Osteoblast (primary cell): ENCODE results near the gene TERT. TPM values are rescaled to one million over a fixed set of nuclear protein-coding genes. Genes with fewer than 3 reads are reported as not detected.

Experiments
- DNase-seq: peaks from one replicate; pipeline ENCODE4 v3.0.0; 2011; ENCODE audit warnings: low spot score, mixed read lengths; ENCODE audit not compliant: insufficient read length; ENCODE audit errors: missing footprints
- H2AFZ ChIP-seq: 2 replicates; pipeline ENCODE4 v1.6.0; 2011; ENCODE audit warnings: mild to moderate bottlenecking, low read length
- H3K27ac ChIP-seq: 2 replicates; pipeline ENCODE4 v1.5.1; 2011; ENCODE audit warnings: mild to moderate bottlenecking, low read depth, low read length, moderate library complexity
- H3K27me3 ChIP-seq: 2 replicates; pipeline ENCODE4 v1.6.0; 2012; ENCODE audit warnings: mild to moderate bottlenecking, control low read depth, inconsistent platforms, low read length, moderate library complexity; ENCODE audit not compliant: insufficient read depth
- H3K36me3 ChIP-seq: 2 replicates; pipeline ENCODE4 v1.5.1; 2011; ENCODE audit warnings: mild to moderate bottlenecking, low read length, control low read depth, moderate library complexity; ENCODE audit not compliant: insufficient read depth
- H3K4me1 ChIP-seq: 2 replicates; pipeline ENCODE4 v1.5.1; 2011; ENCODE audit warnings: mild to moderate bottlenecking, low read length, control low read depth, moderate library complexity; ENCODE audit not compliant: insufficient read depth
- H3K4me2 ChIP-seq: 2 replicates; pipeline ENCODE4 v1.6.0; 2011; ENCODE audit warnings: mild to moderate bottlenecking, low read length; ENCODE audit not compliant: insufficient read depth
- H3K4me3 ChIP-seq: fragments of 200-600 bp; sonication (generic); 3 replicates; pipeline ENCODE4 v1.5.1; 2012; ENCODE audit warnings: mild to moderate bottlenecking, low read length, inconsistent platforms; ENCODE audit not compliant: insufficient read depth
- H3K79me2 ChIP-seq: 2 replicates; pipeline ENCODE4 v1.6.0; 2012; ENCODE audit warnings: mild to moderate bottlenecking, low read length, control low read depth, inconsistent platforms; ENCODE audit not compliant: insufficient read depth
- H3K9me3 ChIP-seq: 2 replicates; pipeline ENCODE4 v1.5.1; 2011; ENCODE audit warnings: low read depth, low read length, control low read depth
- H4K20me1 ChIP-seq: 2 replicates; pipeline ENCODE4 v1.6.0; 2012; ENCODE audit warnings: mild to moderate bottlenecking, low read length, control low read depth; ENCODE audit not compliant: insufficient read depth
- CTCF ChIP-seq: IDR thresholded peaks from 2 replicates; pipeline ENCODE4 v1.5.1; 2011; ENCODE audit warnings: mild to moderate bottlenecking, low read depth, low read length, moderate library complexity; ENCODE audit errors: extremely low read depth
- total RNA-seq: library from RNA; depleted of rRNA; stranded (reverse); fragments of >200 nt; gene quantifications from 2 replicates; pipeline ENCODE4 v1.2.3, GENCODE V29; 2012

The TERT gene
- total RNA-seq, 1 donor: not detected

DNA sequence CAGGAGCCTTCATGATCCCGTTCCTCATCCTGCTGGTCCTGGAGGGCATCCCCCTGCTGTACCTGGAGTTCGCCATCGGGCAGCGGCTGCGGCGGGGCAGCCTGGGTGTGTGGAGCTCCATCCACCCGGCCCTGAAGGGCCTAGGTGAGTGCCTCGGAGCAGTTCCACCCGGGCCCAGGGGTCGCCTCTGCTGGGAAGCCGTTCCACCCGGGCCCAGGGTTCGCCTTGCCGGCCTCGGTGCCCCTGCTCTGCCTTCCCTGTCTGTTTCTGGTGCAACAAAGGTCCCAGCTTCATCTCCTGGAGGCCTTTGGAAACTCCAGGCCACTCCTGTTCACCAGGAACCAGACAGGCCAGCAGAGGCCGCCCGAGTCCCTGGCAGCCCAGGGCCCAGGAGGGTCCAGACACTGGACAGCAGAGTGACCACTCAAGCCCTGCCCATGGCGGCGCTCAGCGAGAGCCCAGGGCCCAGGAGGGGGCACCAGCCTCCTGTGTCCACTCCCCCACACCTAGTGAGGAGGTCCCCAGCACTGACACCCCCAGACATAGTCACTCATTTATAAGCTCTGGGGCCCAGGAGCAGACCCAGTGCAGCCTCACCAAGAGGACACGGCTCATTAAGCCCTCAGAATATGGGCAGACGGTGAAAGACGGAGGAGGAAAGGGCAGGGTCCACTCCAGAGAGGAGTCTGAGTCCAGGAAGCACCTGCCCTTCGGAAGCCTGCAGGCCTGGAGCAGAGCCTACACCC is 86.0 kb downstream of the TERT start:
- Histone ChIP-seq H3K4me2 (no peak overlapping the region), H3K9me3 (no peaks in the 10 kb centered on the region), H3K27ac (no peak overlapping the region), H3K36me3 (no peaks in the 10 kb centered on the region), H3K79me2 (no peaks in the 10 kb centered on the region), H4K20me1 (no peaks in the 10 kb centered on the region), H3K4me3 (no peak overlapping the region), H2AFZ (no peak overlapping the region), H3K4me1 (no peaks in the 10 kb centered on the region), H3K27me3 (peaks cover 6% of the 10 kb centered on the region)
- TF ChIP-seq CTCF: peak; percentile 44
- DNase-seq: peak; percentile 96

DNA sequence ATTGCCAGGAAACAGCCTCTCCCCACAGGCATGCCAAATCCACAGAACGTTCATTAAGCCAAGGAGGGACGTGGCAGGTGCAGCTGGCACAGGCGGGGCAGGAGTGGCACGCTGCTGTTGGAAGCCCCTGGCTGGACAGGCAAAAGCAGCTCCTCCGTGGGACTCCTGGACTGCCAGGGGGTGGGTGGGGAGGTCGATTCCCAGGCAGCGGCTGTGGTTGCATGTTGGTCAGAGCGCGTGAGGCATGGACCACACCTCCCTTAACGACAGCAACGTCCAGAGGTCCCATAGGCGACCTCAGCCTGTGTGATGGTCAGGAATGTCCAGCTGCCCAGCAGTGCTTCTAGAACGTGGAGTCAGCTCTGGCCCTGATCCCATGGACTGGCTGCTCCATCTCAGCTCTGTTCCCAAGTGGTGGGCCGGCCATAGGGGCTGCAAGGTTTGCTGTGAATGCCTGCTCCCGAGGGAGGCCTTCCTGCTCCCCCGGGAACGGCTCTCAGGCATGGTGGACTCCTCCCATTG is 86.6 kb downstream of the TERT start:
- peaks cover 6% of the 10 kb centered on the region for H3K27me3 ChIP-seq
- no peaks in the 10 kb centered on the region for H3K79me2 ChIP-seq
- H3K4me1 ChIP-seq: no peaks in the 10 kb centered on the region
- no peak overlapping the region for H3K4me3 ChIP-seq
- no peaks in the 10 kb centered on the region for H3K36me3 ChIP-seq
- no peak overlapping the region for H3K27ac ChIP-seq
- no peak overlapping the region for H3K4me2 ChIP-seq
- DNase-seq: no peak
- H4K20me1 ChIP-seq: no peaks in the 10 kb centered on the region
- no peak overlapping the region for H2AFZ ChIP-seq
- no peaks in the 10 kb centered on the region for H3K9me3 ChIP-seq
- TF ChIP-seq CTCF: no peak

DNA sequence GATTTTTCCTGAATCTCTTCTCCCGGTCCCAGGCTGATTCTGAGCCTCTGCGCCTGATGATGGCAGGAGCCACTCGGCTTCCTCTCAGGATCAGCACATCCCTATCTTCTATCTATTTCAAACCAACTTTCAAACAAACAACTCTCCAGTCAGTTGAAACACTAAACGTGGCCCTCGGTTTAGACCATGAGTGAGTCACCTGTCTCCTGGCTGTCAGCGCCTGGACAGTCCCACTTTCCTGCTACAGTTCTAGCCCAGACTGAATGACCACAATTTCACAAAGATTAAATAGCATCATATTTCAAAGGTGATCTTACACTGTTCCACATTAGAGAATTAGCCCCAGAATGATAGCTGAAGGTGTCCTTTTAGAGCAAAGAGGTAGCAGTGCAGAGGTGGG is 87.3 kb downstream of the TERT start:
- Histone ChIP-seq H3K4me2 (no peak overlapping the region), H4K20me1 (no peaks in the 10 kb centered on the region), H3K4me3 (no peak overlapping the region), H3K4me1 (no peaks in the 10 kb centered on the region), H3K36me3 (no peaks in the 10 kb centered on the region), H3K9me3 (no peaks in the 10 kb centered on the region), H2AFZ (no peak overlapping the region), H3K79me2 (no peaks in the 10 kb centered on the region), H3K27me3 (peaks cover 6% of the 10 kb centered on the region), H3K27ac (no peak overlapping the region)
- DNase-seq: no peak
- TF ChIP-seq CTCF: no peak

- H3K4me2 ChIP-seq: no peak overlapping the region
- no peak for DNase-seq
- TF ChIP-seq CTCF: no peak
- H2AFZ ChIP-seq: no peak overlapping the region
- H3K36me3 ChIP-seq: no peaks in the 10 kb centered on the region
- H3K4me3 ChIP-seq: no peak overlapping the region
- H4K20me1 ChIP-seq: no peaks in the 10 kb centered on the region
- no peak overlapping the region for H3K27ac ChIP-seq
- no peaks in the 10 kb centered on the region for H3K79me2 ChIP-seq
- H3K27me3 ChIP-seq: peaks cover 6% of the 10 kb centered on the region
- no peaks in the 10 kb centered on the region for H3K9me3 ChIP-seq
- H3K4me1 ChIP-seq: no peaks in the 10 kb centered on the region
Measured at GRCh38 chr5:1206521-1207412, 88.1 kb downstream of the TERT start.
